Trophoblast cell (in vitro differentiated cells and primary cell): ENCODE results near the gene ABCB8.
A peak's percentile ranks its signal among the peaks of the same experiment; 100 is the strongest.
"Not testable (repeated sequence)": the region's sequence is repeated elsewhere in the genome, so short reads cannot be mapped to it uniquely, and the experiment has no call there.

Experiments
- DNase-seq, 2 donors: peaks; one replicate each; pipeline ENCODE4 v3.0.0-alpha.2; 2016
- H2AFZ ChIP-seq: 2 replicates; pipeline ENCODE4 v1.6.1; 2013; ENCODE audit warnings: low read length, moderate library complexity, mild to moderate bottlenecking; ENCODE audit not compliant: insufficient read depth, poor library complexity
- H2AK5ac ChIP-seq: 2 replicates; pipeline ENCODE4 v1.6.1; 2013; ENCODE audit warnings: mild to moderate bottlenecking, low read length
- H2BK120ac ChIP-seq: 2 replicates; pipeline ENCODE4 v1.6.1; 2013; ENCODE audit warnings: low read length, mild to moderate bottlenecking, moderate library complexity; ENCODE audit not compliant: insufficient read depth, poor library complexity
- H2BK12ac ChIP-seq: 2 replicates; pipeline ENCODE4 v1.6.1; 2013; ENCODE audit warnings: mild to moderate bottlenecking, low read length, moderate library complexity
- H2BK5ac ChIP-seq: 2 replicates; pipeline ENCODE4 v1.6.1; 2013; ENCODE audit warnings: low read length, low read depth, moderate library complexity, mild to moderate bottlenecking; ENCODE audit not compliant: poor library complexity
- H3K14ac ChIP-seq: 2 replicates; pipeline ENCODE4 v1.6.1; 2013; ENCODE audit warnings: mild to moderate bottlenecking, low read length
- H3K18ac ChIP-seq: 2 replicates; pipeline ENCODE4 v1.6.1; 2013; ENCODE audit warnings: mild to moderate bottlenecking, low read length
- H3K23ac ChIP-seq: 2 replicates; pipeline ENCODE4 v1.6.1; 2013; ENCODE audit warnings: low read length
- H3K27ac ChIP-seq: 2 replicates; pipeline ENCODE4 v1.5.1; 2013; ENCODE audit warnings: low read depth, mild to moderate bottlenecking, inconsistent platforms, low read length, moderate library complexity
- H3K27me3 ChIP-seq: 2 replicates; pipeline ENCODE4 v1.6.1; 2013; ENCODE audit warnings: inconsistent platforms, mild to moderate bottlenecking, low read length, moderate library complexity; ENCODE audit not compliant: insufficient read depth
- H3K36me3 ChIP-seq, 2 experiments: 1 replicate in 1 of 2; 2 replicates in 1 of 2; pipeline ENCODE4 v1.6.1; 2013; ENCODE audit warnings: low read length in 2 of 2, mild to moderate bottlenecking in 2 of 2, moderate library complexity in 1 of 2; ENCODE audit not compliant: insufficient read depth in 2 of 2, control insufficient read depth in 1 of 2
- H3K4ac ChIP-seq: 2 replicates; pipeline ENCODE4 v1.6.1; 2013; ENCODE audit warnings: low read depth, mild to moderate bottlenecking, low read length, moderate library complexity
- H3K4me1 ChIP-seq, 2 experiments: 1 replicate in 1 of 2; 2 replicates in 1 of 2; pipeline ENCODE4 v1.6.1; 2013; ENCODE audit warnings: low read length in 2 of 2, mild to moderate bottlenecking in 2 of 2, moderate library complexity in 1 of 2; ENCODE audit not compliant: insufficient read depth in 2 of 2, control insufficient read depth in 1 of 2
- H3K4me2 ChIP-seq: 2 replicates; pipeline ENCODE4 v1.6.1; 2013; ENCODE audit warnings: inconsistent platforms, mild to moderate bottlenecking, low read length, moderate library complexity
- H3K4me3 ChIP-seq: 2 replicates; pipeline ENCODE4 v1.5.1; 2013; ENCODE audit warnings: mild to moderate bottlenecking, low read depth, low read length, inconsistent platforms
- H3K79me1 ChIP-seq: one replicate; pipeline ENCODE4 v1.6.1; 2013; ENCODE audit warnings: low read length
- H3K79me2 ChIP-seq: 2 replicates; pipeline ENCODE4 v1.6.1; 2013; ENCODE audit warnings: low read length, mild to moderate bottlenecking; ENCODE audit not compliant: control insufficient read depth, insufficient read depth, poor library complexity
- H3K9ac ChIP-seq: 2 replicates; pipeline ENCODE4 v1.6.1; 2013; ENCODE audit warnings: mild to moderate bottlenecking, low read length
- H3K9me3 ChIP-seq: 2 replicates; pipeline ENCODE4 v1.6.1; 2013; ENCODE audit warnings: low read depth, mild to moderate bottlenecking, control low read depth, inconsistent platforms, low read length; ENCODE audit not compliant: insufficient read depth
- H4K12ac ChIP-seq: 2 replicates; pipeline ENCODE4 v1.6.1; 2013; ENCODE audit warnings: low read depth, mild to moderate bottlenecking, low read length, moderate library complexity
- H4K8ac ChIP-seq: 2 replicates; pipeline ENCODE4 v1.6.1; 2013; ENCODE audit warnings: low read depth, mild to moderate bottlenecking, low read length, moderate library complexity
- H4K91ac ChIP-seq: one replicate; pipeline ENCODE4 v1.6.1; 2013; ENCODE audit warnings: low read depth, mild to moderate bottlenecking, low read length, moderate library complexity
- WGBS: extraction: QIAGEN DNeasy Blood & Tissue Kit; methylation state at CpG from one replicate; pipeline ENCODE4 v1.1.7; 2013; ENCODE audit warnings: missing lambda C conversion rate; ENCODE audit not compliant: insufficient read length, insufficient coverage; ENCODE audit errors: extremely low coverage; 5-methylcytosine and 5-hydroxymethylcytosine counted together

ABCB8 gene

GRCh38 chr7:151027728-151028130 is 521 bp upstream of the ABCB8 start:
- H3K27ac ChIP-seq = peak overlapping the region; percentile 91
- peaks cover 27% of the 10 kb centered on the region for H3K79me1 ChIP-seq
- DNase-seq, H3K23ac ChIP-seq, H2AK5ac ChIP-seq, H3K36me3 ChIP-seq, H3K4ac ChIP-seq, H3K27me3 ChIP-seq, H3K79me2 ChIP-seq, H3K18ac ChIP-seq, H3K9me3 ChIP-seq, H3K9ac ChIP-seq: not testable (repeated sequence)
- peaks cover 17 to 22% of the 10 kb centered on the region in 2 experiments for H3K4me1 ChIP-seq
- H2BK12ac ChIP-seq = peak overlapping the region; percentile 37
- peak overlapping the region; percentile 52 for H3K4me3 ChIP-seq
- H4K12ac ChIP-seq = peak overlapping the region; percentile 11
- H4K91ac ChIP-seq = peak overlapping the region; percentile 67
- WGBS = no CpG with 5 or more reads among the region's 16 CpGs
- H2BK5ac ChIP-seq = peak overlapping the region; percentile 76
- H2AFZ ChIP-seq = peak overlapping the region; percentile 61
- peak overlapping the region; percentile 21 for H3K14ac ChIP-seq
- peak overlapping the region; percentile 90 for H3K4me2 ChIP-seq
- peak overlapping the region; percentile 83 for H2BK120ac ChIP-seq
- H4K8ac ChIP-seq = peak overlapping the region; percentile 17

- H4K91ac ChIP-seq = peak overlapping the region; percentile 76
- H3K79me1 ChIP-seq = peaks cover 25% of the 10 kb centered on the region
- peak overlapping the region; percentile 69 for H4K12ac ChIP-seq
- peak overlapping the region; percentile 45 for H2AFZ ChIP-seq
- no peaks in the 10 kb centered on the region for H3K27me3 ChIP-seq
- H3K14ac ChIP-seq = peak overlapping the region; percentile 57
- no peaks in the 10 kb centered on the region for H3K9me3 ChIP-seq
- WGBS = no CpG with 5 or more reads among the region's 17 CpGs
- H3K4me3 ChIP-seq = peak overlapping the region; percentile 93
- H3K18ac ChIP-seq = peak overlapping the region; percentile 29
- H4K8ac ChIP-seq = peak overlapping the region; percentile 79
- peak overlapping the region; percentile 28 for H2BK12ac ChIP-seq
- H2BK5ac ChIP-seq = peak overlapping the region; percentile 77
- peak overlapping the region; percentile 80 for H3K4me2 ChIP-seq
- peaks cover 3 to 7% of the 10 kb centered on the region in 2 experiments for H3K36me3 ChIP-seq
- peak overlapping the region; percentile 47 for H2AK5ac ChIP-seq
- H3K23ac ChIP-seq = no peak overlapping the region
- H3K27ac ChIP-seq = peak overlapping the region; percentile 89
- H3K4me1 ChIP-seq = peaks cover 17 to 22% of the 10 kb centered on the region in 2 experiments
- no peak overlapping the region for H3K9ac ChIP-seq
- H2BK120ac ChIP-seq = peak overlapping the region; percentile 46
- H3K4ac ChIP-seq = peak overlapping the region; percentile 60
- H3K79me2 ChIP-seq = peaks cover 2% of the 10 kb centered on the region
- no peak for DNase-seq
These were observed 775 bp downstream of the ABCB8 start for GRCh38 chr7:151028948-151029501.

- Histone ChIP-seq H3K79me1 (peaks cover 23% of the 10 kb centered on the region), H3K36me3 (peaks cover 22 to 27% of the 10 kb centered on the region in 2 experiments), H3K4me2 (no peak overlapping the region), H2BK5ac (no peak overlapping the region), H2BK12ac (no peak overlapping the region), H2AK5ac (no peak overlapping the region), H2AFZ (no peak overlapping the region), H3K18ac (no peak overlapping the region), H3K79me2 (peaks cover 2% of the 10 kb centered on the region), H2BK120ac (no peak overlapping the region), H3K4ac (no peak overlapping the region), H3K4me1 (peaks cover 14 to 16% of the 10 kb centered on the region in 2 experiments), H3K14ac (no peak overlapping the region), H4K12ac (no peak overlapping the region), H3K4me3 (no peak overlapping the region), H4K91ac (no peak overlapping the region), H4K8ac (no peak overlapping the region), H3K27ac (no peak overlapping the region), H3K23ac (no peak overlapping the region), H3K9ac (no peak overlapping the region), H3K9me3 (no peaks in the 10 kb centered on the region), H3K27me3 (no peaks in the 10 kb centered on the region)
- DNase-seq = no peak
- no CpG with 5 or more reads among the region's 4 CpGs for WGBS
These were observed 2.8 kb downstream of the ABCB8 start for GRCh38 chr7:151031011-151031410.

GRCh38 chr7:151032936-151033863 is 5.0 kb downstream of the ABCB8 start:
- H4K8ac ChIP-seq = no peak overlapping the region
- no peak overlapping the region for H3K4me3 ChIP-seq
- H2AFZ ChIP-seq = no peak overlapping the region
- H3K18ac ChIP-seq = no peak overlapping the region
- no peak overlapping the region for H2BK120ac ChIP-seq
- H3K14ac ChIP-seq = no peak overlapping the region
- H3K79me1 ChIP-seq = peaks cover 7% of the 10 kb centered on the region
- peaks cover 38 to 45% of the 10 kb centered on the region in 2 experiments for H3K36me3 ChIP-seq
- H2AK5ac ChIP-seq = no peak overlapping the region
- no peak overlapping the region for H4K12ac ChIP-seq
- no peak overlapping the region for H3K4me2 ChIP-seq
- no peak overlapping the region for H2BK5ac ChIP-seq
- peaks cover 1% of the 10 kb centered on the region for H3K9me3 ChIP-seq
- DNase-seq = no peak
- no peak overlapping the region for H3K9ac ChIP-seq
- no peak overlapping the region for H3K23ac ChIP-seq
- peaks cover 0 to 3% of the 10 kb centered on the region in 2 experiments for H3K4me1 ChIP-seq
- WGBS = no CpG with 5 or more reads among the region's 17 CpGs
- H3K27me3 ChIP-seq = no peaks in the 10 kb centered on the region
- H4K91ac ChIP-seq = no peak overlapping the region
- H3K4ac ChIP-seq = no peak overlapping the region
- H3K27ac ChIP-seq = no peak overlapping the region
- H2BK12ac ChIP-seq = no peak overlapping the region
- H3K79me2 ChIP-seq = peaks cover 2% of the 10 kb centered on the region
